Mucosa of descending colon (tissue), 3 donors: ENCODE results near the gene ARHGEF39. TPM values are rescaled to one million over a fixed set of nuclear protein-coding genes. Genes with fewer than 3 reads are reported as not detected.

Experiments
- ATAC-seq: fragments of 200-7000 bp; cut with Tn5 transposase; one replicate; pipeline ENCODE4 v1.9.1; 2020; ENCODE audit warnings: mild to moderate bottlenecking, moderate library complexity
- DNase-seq, 3 donors: peaks; one replicate each; pipeline ENCODE4 v3.0.0-alpha.2; 2020
- H3K36me3 ChIP-seq: fragments of 200-600 bp; one replicate; pipeline ENCODE4 v1.8.0; 2021; ENCODE audit warnings: low read depth, mild to moderate bottlenecking
- H3K4me1 ChIP-seq: fragments of 200-600 bp; one replicate; pipeline ENCODE4 v1.8.0; 2021; ENCODE audit warnings: low read depth, mild to moderate bottlenecking
- H3K4me3 ChIP-seq: fragments of 200-600 bp; one replicate; pipeline ENCODE4 v1.8.0; 2021; ENCODE audit warnings: mild to moderate bottlenecking
- H3K9me3 ChIP-seq: fragments of 200-600 bp; one replicate; pipeline ENCODE4 v1.8.0; 2021; ENCODE audit warnings: mild to moderate bottlenecking
- intact Hi-C, 2 donors: fragments of 100-400 bp; cut with DNase I in 1 of 2; cut with micrococcal nuclease in 1 of 2; formaldehyde crosslinking; loops; one replicate each; pipeline versions ENCODE4 v1.11.0 to v1.11.1; 2022; cut with DNase I, micrococcal nuclease
- total RNA-seq, 3 donors: library from RNA; stranded (reverse); fragmentation: NEBNext Ultra II Directional in 2 of 3; extraction: Animal tissue kit (Norgen Biotek cat#: 25700) in 2 of 3; gene quantifications; one replicate each; pipeline versions ENCODE4 v1.2.1 to v1.2.4, GENCODE V29; 2021 to 2023
- TF ChIP-seq, protein P1 (sequence below): fragments of 200-600 bp; IDR thresholded peaks from one replicate; pipeline ENCODE4 v1.8.0; 2022; ENCODE audit warnings: antibody characterized with exemption, mild to moderate bottlenecking
- donor health status: DM: no; HTN: no; CAD: no; lungs with moderate emphysema.
- donor health status: DM: no; HTN: no; CAD: no.
- donor health status: DM: no; HTN: yes; CAD: no.

The ARHGEF39 gene
- total RNA-seq, 3 donors from 2014 or later = 2.6 to 10.3 (median 6.4) TPM

DNA sequence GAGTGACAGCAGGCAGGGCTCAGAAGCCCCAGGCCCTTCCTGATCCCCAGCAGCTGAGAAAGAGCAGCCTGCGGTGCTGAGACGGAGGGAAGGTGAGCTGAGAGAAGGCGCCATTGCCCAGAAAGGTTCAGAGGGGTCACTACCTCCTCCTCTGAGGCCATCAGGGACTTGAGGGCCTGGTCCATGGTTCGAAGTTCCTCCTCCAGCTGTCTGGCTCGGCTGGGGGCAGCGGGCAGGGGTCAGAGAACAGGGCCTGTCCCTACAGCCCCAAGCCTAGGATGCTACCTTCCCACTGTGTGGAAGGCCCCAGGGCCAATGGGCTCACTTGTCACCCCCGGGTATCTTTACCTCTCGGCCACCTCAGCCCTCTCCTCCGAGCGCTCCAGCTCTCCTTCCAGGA, 19.9 kb upstream of the ARHGEF39 start:
- H3K36me3 ChIP-seq = no peaks in the 10 kb centered on the region
- no peak overlapping the region for H3K4me3 ChIP-seq
- ATAC-seq = no peak

DNA sequence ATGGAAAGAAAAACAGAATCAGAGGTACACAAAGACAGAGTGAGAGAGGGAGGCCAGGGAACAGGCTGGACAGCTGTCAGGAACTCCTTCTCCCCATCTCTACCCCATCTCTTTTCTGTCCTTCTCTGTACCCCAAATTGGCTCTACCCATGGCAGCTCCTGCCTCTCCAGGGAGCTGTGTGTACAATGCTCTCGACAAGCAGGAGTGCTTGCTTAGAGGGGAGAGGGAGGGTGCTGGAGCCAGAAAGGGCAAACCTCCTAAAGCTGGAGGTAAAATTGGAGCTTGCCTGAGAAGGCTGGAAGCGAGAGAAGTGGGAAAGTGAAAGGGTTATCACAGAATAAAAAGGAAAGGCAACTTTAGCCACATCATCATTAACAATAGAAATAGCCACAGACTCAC, 18.3 kb upstream of the ARHGEF39 start:
- Histone ChIP-seq H3K36me3 (no peaks in the 10 kb centered on the region), H3K4me1 (no peaks in the 10 kb centered on the region), H3K9me3 (no peaks in the 10 kb centered on the region), H3K4me3 (no peak overlapping the region)
- TF ChIP-seq, protein P1, sequence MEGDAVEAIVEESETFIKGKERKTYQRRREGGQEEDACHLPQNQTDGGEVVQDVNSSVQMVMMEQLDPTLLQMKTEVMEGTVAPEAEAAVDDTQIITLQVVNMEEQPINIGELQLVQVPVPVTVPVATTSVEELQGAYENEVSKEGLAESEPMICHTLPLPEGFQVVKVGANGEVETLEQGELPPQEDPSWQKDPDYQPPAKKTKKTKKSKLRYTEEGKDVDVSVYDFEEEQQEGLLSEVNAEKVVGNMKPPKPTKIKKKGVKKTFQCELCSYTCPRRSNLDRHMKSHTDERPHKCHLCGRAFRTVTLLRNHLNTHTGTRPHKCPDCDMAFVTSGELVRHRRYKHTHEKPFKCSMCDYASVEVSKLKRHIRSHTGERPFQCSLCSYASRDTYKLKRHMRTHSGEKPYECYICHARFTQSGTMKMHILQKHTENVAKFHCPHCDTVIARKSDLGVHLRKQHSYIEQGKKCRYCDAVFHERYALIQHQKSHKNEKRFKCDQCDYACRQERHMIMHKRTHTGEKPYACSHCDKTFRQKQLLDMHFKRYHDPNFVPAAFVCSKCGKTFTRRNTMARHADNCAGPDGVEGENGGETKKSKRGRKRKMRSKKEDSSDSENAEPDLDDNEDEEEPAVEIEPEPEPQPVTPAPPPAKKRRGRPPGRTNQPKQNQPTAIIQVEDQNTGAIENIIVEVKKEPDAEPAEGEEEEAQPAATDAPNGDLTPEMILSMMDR = no peak
- DNase-seq = no peak
- ATAC-seq = no peak
- intact Hi-C loops = no loop called here

More for the DNA sequence above, 19.9 kb upstream of the ARHGEF39 start:
- H3K9me3 ChIP-seq = no peaks in the 10 kb centered on the region
- H3K4me1 ChIP-seq = no peaks in the 10 kb centered on the region
- intact Hi-C loops = no loop called here
- DNase-seq = peak in 1 of 3 donors; percentile 26
- TF ChIP-seq, protein P1 = no peak

DNA sequence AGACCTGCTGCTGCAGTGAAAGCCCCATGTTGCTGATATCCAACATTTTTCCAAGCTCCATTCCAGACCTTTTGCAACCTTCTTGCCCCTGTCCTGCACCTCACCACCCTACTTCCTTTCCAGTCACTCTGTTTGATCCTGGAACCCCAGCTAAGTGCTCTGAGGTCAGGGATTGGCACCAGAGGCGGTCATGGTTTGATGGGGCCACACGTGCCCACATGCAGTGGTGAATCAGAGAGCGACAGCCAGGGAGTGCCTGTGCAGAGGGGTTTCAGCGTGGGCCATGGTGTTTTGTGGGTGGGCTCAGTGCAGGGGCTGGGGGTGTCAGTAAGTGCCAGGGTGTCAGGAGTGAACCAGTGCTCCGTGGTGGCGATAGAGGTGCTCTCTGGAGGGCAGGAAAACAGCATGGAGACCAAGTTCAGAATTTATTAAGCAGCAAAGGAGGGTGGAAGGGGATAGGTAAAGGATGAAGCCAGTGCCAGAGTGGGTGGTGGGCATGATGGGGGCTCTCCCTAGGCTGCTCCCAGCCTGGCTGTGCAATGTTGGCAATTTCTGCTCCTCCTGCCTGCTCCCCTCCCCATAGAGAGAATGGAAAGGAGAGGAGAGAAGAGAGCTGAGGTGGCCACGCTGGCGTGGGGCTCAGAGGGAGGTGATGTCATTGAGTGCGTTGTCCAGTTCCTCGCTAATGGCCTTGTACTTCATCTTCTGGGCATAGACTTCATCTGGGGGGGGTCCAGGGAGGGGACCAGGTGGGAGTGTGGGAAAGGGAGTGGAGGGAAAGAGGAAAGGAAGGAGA, 17.7 kb upstream of the ARHGEF39 start:
- intact Hi-C loops = no loop called here
- Histone ChIP-seq H3K9me3 (no peaks in the 10 kb centered on the region), H3K4me1 (no peaks in the 10 kb centered on the region)

DNA sequence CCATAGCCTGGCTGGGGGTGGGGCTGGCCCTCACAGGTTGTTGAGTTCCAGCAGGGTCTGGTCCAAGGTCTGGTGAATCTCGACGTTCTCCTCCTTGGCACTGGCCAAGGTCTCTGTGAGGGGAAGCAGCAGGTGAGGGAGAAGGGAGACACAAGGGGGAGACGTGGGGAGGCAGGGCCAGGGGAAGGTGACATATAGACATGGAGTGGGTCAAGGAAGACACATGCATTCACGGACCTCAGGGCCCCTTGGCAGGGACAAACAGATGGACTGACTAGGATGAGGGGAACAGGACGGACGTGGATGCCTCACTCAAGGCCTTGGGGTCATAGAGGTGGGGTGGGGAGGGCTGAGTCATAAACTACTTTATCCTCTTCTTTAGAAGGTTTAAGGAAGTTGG, 17.1 kb upstream of the ARHGEF39 start:
- TF ChIP-seq, protein P1 = no peak
- ATAC-seq = no peak

More for the DNA sequence above, 17.7 kb upstream of the ARHGEF39 start:
- DNase-seq (peak in 1 of 3 donors; percentile 23), ATAC-seq (no peak)
- Histone ChIP-seq H3K4me3 (no peak overlapping the region), H3K36me3 (no peaks in the 10 kb centered on the region)
- TF ChIP-seq, protein P1 = no peak

DNA sequence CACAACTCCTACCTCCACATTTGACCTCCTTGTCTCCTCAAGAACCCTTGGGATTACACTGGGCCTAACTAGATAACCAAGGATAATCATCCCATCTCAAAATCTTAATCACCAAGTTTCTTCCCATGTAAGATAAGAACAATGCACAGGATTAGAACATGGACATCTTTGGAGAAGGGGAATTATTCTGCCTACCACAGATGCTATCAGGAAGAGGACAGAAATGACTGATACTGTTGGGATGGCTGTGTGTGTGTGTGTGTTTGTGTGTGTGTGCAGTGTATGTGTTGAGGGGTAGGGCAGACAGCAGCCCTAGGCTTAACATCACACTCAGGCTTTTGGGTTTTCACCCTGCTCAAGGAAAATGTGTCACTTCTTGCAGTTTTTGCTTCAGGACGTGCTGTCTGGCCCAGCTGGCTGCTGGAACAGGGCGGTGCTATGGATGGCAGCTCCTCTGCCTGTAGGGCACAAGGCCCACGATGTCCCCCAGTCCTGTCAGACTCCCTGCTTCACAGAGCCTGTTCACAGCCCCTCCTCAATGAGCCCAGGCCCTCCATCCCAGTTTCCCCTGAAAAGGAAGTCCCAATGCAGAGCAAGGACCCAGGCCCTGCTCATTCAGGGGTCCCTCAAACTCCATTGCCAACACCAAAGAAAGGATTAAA, 16.5 kb upstream of the ARHGEF39 start:
- no peak for ATAC-seq
- Histone ChIP-seq H3K4me1 (peaks cover under 1% of the 10 kb centered on the region), H3K36me3 (no peaks in the 10 kb centered on the region), H3K4me3 (no peak overlapping the region), H3K9me3 (no peaks in the 10 kb centered on the region)
- intact Hi-C loops = no loop called here
- peak in 1 of 3 donors; percentile 33 for DNase-seq
- TF ChIP-seq, protein P1 = no peak

More for the DNA sequence above, 17.1 kb upstream of the ARHGEF39 start:
- Histone ChIP-seq H3K4me3 (no peak overlapping the region), H3K9me3 (no peaks in the 10 kb centered on the region), H3K4me1 (no peaks in the 10 kb centered on the region), H3K36me3 (no peaks in the 10 kb centered on the region)
- intact Hi-C loops = no loop called here
- peak in 1 of 3 donors; percentile 27 for DNase-seq
